Activated CD4-positive, alpha-beta T cell treated with anti-CD3 and anti-CD28 coated beads, Interleukin-2, amount 10 ng/mL, durations not matched to agents 24 days and 14 days (primary cell): ENCODE data around the gene NOC3L. TPM values are rescaled to one million over a fixed set of nuclear protein-coding genes. Genes with fewer than 3 reads are reported as not detected.
"Not testable (repeated sequence)": the region's sequence is repeated elsewhere in the genome, so short reads cannot be mapped to it uniquely, and the experiment has no call there.

ENCODE experiments used
- DNase-seq: peaks from one replicate; pipeline ENCODE4 v3.0.0; 2022
- H3K27ac Mint-ChIP-seq: one replicate; pipeline ENCODE4 v1.8.0; 2022; ENCODE audit warnings: mild to moderate bottlenecking, mixed read lengths
- H3K27me3 Mint-ChIP-seq: one replicate; pipeline ENCODE4 v1.8.0; 2022; ENCODE audit warnings: mixed read lengths
- H3K36me3 Mint-ChIP-seq: one replicate; pipeline ENCODE4 v1.8.0; 2022; ENCODE audit warnings: low read depth, mild to moderate bottlenecking, mixed read lengths
- H3K4me1 Mint-ChIP-seq: one replicate; pipeline ENCODE4 v1.8.0; 2021; ENCODE audit warnings: mixed read lengths
- H3K4me3 Mint-ChIP-seq: one replicate; pipeline ENCODE4 v1.8.0; 2022; ENCODE audit warnings: mild to moderate bottlenecking, moderate library complexity, mixed read lengths
- H3K9me3 Mint-ChIP-seq: one replicate; pipeline ENCODE4 v1.8.0; 2021; ENCODE audit warnings: mixed read lengths
- intact Hi-C: fragments of 100-400 bp; cut with micrococcal nuclease; formaldehyde crosslinking; loops from one replicate; pipeline ENCODE4 v1.15.1; 2023
- total RNA-seq: library from RNA; stranded (reverse); gene quantifications from 2 replicates; pipeline ENCODE4 v1.2.3, GENCODE V29; 2022

Gene NOC3L
- total RNA-seq, 1 donor from 2014 or later = 56.9 TPM

DNA sequence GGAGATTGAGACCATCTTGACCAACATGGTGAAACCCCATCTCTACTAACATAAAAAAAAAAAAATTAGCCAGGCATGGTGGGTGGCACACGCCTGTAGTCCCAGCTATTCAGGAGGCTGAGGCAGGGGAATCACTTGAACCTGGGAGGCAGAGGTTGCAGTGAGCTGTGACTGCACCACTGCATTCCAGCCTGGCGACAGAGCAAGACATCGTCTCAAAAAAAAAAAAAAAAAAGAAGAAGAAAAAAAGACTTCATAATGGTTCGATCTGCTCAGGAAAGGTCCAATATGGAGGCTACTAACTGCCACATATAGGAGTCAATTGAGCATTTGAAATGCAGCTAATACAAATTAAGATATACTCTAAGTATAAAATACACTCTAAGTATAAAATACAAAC, 12.2 kb downstream of the NOC3L start:
- H3K36me3 Mint-ChIP-seq = peaks cover 47% of the 10 kb centered on the region
- H3K4me1 Mint-ChIP-seq, H3K27ac Mint-ChIP-seq, intact Hi-C loops, DNase-seq, H3K4me3 Mint-ChIP-seq, H3K9me3 Mint-ChIP-seq, H3K27me3 Mint-ChIP-seq: not testable (repeated sequence)

DNA sequence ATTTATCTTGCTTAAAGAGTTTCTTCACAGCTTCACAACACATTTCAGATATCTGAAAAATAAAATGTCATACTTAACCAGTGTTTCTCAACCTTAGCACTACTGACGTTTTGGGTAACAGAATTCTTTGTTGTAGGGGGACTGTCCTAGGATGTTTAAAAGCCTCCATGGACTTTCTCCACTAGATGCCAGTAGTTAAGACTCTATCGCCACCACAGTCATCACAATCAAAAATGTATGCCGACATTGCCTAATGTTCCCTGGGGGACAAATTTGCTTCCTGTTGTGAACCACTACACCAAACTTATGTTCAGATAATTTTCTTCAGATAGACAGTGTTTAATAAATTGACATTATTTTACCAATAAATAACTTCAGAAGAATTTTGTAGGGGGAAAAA, 13.4 kb downstream of the NOC3L start:
- no peak for DNase-seq
- intact Hi-C loops = no loop called here
- Mint-ChIP-seq H3K36me3 (peaks cover 48% of the 10 kb centered on the region), H3K9me3 (no peaks in the 10 kb centered on the region), H3K27me3 (no peaks in the 10 kb centered on the region), H3K4me3 (no peak overlapping the region), H3K4me1 (no peaks in the 10 kb centered on the region), H3K27ac (no peak overlapping the region)

DNA sequence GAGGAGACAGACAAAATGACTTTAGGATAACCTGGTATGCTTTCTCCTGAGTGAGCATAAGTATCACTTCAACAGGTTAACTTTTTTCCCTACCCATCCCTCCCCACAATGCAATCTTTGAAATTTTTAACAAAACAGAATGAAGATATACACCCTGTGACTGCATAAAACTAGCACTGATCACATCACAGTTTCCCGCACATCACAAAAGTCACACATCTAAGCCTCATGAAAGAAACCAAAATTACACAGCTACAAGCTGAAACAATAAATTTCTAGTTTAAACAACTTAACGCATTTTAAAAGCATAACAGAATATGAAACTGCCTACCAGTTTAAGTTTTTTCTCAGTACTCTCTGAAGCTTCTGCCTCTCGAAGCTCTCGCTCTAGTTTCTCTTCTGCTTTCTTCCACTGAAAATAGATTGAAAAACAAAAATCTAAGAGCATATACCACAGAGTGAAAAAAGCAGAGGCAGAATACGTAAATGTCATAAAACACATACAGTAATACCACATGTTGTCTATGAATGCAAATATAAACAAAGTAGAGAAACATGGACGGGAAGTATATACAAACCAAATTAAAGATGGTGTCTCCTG, 18.1 kb downstream of the NOC3L start:
- Mint-ChIP-seq H3K27me3 (no peaks in the 10 kb centered on the region), H3K27ac (no peak overlapping the region), H3K36me3 (peaks cover 42% of the 10 kb centered on the region), H3K4me3 (no peak overlapping the region), H3K9me3 (no peaks in the 10 kb centered on the region), H3K4me1 (no peaks in the 10 kb centered on the region)
- intact Hi-C loops = no loop called here
- no peak for DNase-seq

DNA sequence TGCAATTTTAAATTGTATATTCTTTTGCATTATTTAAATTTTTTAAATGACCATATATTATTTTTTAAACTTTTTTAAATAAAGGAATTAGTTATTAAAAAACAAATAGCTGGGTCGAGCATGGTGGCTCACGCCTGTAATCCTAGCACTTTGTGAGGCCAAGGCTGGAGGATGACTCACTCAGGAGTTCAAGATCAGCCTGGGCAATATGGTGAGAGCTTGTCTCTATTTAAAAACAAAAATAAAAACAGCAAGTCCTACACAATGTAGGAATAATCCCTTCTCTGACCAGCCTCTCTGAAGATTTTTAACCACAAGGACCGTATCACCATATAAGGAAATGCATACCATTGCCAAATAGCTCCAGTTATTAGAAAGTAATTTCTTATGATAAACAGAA, 19.6 kb downstream of the NOC3L start:
- H3K4me1 Mint-ChIP-seq = no peaks in the 10 kb centered on the region
- no peaks in the 10 kb centered on the region for H3K9me3 Mint-ChIP-seq

DNA sequence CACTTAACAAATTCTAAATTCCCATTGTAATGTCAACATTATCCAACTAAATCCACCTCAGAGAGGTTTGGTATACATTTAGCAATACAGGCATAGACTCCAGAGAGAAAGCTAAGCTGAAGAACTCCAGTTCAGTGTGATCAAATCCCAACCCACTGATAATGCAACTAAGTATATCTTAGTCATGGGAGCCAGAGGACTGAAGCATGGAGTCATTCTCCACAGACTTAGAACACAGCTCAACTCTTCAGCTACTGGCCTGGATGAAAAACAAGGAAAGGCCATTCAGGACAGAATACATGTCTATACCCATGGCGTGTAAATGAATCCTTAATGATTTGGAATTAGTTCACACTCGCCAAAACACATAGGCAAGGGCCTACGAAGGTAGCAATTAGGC, 27.9 kb downstream of the NOC3L start:
- no peak overlapping the region for H3K27ac Mint-ChIP-seq
- peaks cover 2% of the 10 kb centered on the region for H3K4me1 Mint-ChIP-seq
- intact Hi-C loops = no loop called here
- peaks cover 3% of the 10 kb centered on the region for H3K9me3 Mint-ChIP-seq
- no peak overlapping the region for H3K4me3 Mint-ChIP-seq
- peaks cover 69% of the 10 kb centered on the region for H3K36me3 Mint-ChIP-seq
- DNase-seq = no peak
- no peaks in the 10 kb centered on the region for H3K27me3 Mint-ChIP-seq

More for the DNA sequence above, 19.6 kb downstream of the NOC3L start:
- Mint-ChIP-seq H3K36me3 (peaks cover 49% of the 10 kb centered on the region), H3K4me3 (no peak overlapping the region), H3K27me3 (no peaks in the 10 kb centered on the region), H3K27ac (no peak overlapping the region)
- intact Hi-C loops = no loop called here
- DNase-seq = no peak

DNA sequence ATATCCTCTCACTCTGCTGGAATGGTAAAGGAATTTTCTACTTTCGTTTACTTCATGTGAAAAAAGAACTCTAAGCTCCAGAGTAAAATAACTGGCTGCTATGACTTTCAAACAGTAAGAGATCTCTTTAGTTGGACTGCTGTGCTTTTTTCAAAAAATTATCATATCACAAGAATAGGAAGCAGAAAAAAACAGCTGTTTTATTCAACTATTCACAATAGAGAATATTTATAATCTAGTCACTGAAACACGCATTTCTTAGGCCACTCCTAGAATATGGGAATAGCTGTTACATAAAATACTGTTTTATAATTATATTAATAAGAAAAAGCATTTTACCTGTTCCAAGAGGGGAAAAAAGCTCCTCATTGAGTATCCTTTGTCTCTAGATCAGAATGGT, 29.7 kb downstream of the NOC3L start:
- H3K36me3 Mint-ChIP-seq = peaks cover 62% of the 10 kb centered on the region
- H3K27me3 Mint-ChIP-seq = no peaks in the 10 kb centered on the region
- DNase-seq = no peak
- H3K4me1 Mint-ChIP-seq = peaks cover 2% of the 10 kb centered on the region
- no peak overlapping the region for H3K4me3 Mint-ChIP-seq
- intact Hi-C loops = no loop called here
- H3K9me3 Mint-ChIP-seq = peaks cover 3% of the 10 kb centered on the region
- no peak overlapping the region for H3K27ac Mint-ChIP-seq

DNA sequence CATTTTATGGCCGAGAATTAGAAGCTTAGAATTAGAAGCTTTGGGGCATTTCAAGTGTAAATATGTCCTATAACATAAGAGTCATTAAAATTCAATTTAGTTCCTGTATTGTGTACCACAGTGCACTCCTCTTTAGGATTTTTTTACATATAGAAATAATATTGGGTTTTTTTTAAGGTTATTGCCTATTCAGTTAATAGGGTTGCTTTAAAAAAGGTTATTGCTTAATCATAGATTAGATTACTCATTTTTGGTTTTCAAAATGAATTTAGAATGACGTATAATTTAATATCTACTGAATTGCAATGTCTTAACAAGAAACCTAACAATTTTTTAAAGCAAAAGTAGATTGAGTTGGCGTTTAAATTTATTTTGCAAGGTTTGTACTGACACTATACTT, 34.1 kb downstream of the NOC3L start:
- H3K9me3 Mint-ChIP-seq = peaks cover 3% of the 10 kb centered on the region
- no peak for DNase-seq
- intact Hi-C loops = loop anchor here (10.0 kb wide), 1 partner anchor 434 kb away; the partner anchor contains the start of gene SLC35G1
- peaks cover 44% of the 10 kb centered on the region for H3K36me3 Mint-ChIP-seq
- H3K27me3 Mint-ChIP-seq = no peaks in the 10 kb centered on the region
- no peak overlapping the region for H3K4me3 Mint-ChIP-seq
- no peak overlapping the region for H3K27ac Mint-ChIP-seq
- H3K4me1 Mint-ChIP-seq = peaks cover 2% of the 10 kb centered on the region

DNA sequence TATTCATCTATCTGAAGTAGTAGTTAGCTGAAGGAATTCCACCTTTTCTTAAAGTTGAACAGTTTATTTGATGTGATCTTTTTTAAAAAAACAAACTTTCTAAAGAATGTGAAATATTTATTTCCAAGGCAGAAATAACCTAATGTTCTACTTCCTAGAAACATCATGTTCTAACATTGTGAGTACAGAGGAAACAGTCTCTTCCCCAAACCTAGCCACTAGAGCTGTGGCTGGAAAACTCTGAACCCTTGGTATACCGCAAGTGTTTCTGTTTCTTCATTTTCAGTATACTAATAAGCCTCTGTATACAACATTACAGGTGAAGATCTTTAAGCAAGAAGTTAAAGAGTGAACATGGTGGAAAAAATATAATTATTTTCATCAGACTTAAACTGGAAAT, 35.1 kb downstream of the NOC3L start:
- Mint-ChIP-seq H3K27ac (no peak overlapping the region), H3K36me3 (peaks cover 41% of the 10 kb centered on the region), H3K4me1 (peaks cover 2% of the 10 kb centered on the region), H3K27me3 (no peaks in the 10 kb centered on the region), H3K4me3 (no peak overlapping the region), H3K9me3 (peaks cover 3% of the 10 kb centered on the region)
- intact Hi-C loops = loop anchor here (10.0 kb wide), 1 partner anchor 433 kb away; the partner anchor contains the start of gene SLC35G1
- no peak for DNase-seq

DNA sequence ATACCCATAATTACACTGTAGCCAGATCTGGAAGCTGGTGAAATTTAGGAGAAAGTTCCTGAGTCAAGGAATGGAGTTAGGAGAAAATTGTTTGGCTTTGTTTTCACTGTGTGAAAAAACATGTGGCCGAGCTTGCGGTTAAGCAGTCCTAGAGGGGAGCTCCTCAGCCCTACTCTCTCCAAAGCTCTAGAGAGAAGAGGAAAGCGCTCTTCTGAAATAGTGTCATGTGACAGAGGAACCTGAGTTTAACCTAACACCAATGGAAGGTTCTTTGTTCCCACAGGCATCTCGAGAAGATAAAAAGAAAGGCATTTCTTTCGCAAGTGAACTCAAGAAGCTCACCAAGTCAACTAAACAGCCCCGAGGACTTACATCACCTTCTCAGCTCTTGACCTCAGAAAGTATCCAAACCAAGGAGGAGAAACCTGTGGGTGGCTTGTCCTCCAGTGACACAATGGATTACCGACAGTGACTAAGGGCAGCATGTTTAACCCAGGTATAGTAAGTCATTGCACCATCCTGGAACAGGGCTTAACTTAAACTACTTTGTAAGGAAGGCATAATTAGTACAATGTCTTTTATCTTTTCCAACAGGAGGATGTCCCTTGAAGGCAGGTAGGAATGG, 38.0 kb downstream of the NOC3L start:
- no peak for DNase-seq
- H3K9me3 Mint-ChIP-seq = no peaks in the 10 kb centered on the region
- no peak overlapping the region for H3K27ac Mint-ChIP-seq
- intact Hi-C loops = loop anchor here (5.0 to 10.0 kb wide), 3 partner anchors 38 to 502 kb away; partner anchors contain the start of genes NOC3L and SLC35G1
- no peak overlapping the region for H3K4me3 Mint-ChIP-seq
- H3K36me3 Mint-ChIP-seq = peaks cover 32% of the 10 kb centered on the region
- no peaks in the 10 kb centered on the region for H3K4me1 Mint-ChIP-seq
- no peaks in the 10 kb centered on the region for H3K27me3 Mint-ChIP-seq

DNA sequence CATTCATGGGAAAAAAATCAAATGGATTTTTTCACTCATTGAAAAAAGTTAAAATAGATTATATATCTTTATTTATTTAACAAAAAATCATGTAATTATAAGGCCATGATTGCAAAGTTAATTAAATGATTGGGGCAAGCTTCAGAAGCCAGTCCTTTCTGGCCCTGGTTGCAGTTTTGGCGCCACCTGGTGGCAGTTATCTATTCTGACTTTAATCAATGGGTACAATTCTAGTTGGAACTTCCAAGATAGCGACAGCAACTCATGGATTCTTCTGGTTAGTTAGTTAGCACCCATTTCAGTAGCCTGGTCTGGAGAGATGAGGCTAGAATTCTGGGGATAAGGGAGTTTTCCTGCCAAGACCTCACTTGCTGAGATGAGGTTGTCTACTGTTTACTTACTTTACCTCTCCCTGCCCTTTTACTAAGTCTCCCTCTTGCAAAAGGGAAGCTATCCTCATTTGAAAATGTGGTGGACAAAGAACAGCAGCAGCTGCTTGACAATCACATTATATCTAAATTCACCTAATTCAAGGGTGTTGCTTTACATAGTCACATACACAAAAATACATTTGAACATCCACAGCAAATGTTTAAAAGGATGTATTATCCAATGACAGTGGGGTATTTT, 42.3 kb downstream of the NOC3L start:
- DNase-seq = peak; percentile 88
- no peak overlapping the region for H3K27ac Mint-ChIP-seq
- H3K36me3 Mint-ChIP-seq = peaks cover 17% of the 10 kb centered on the region
- intact Hi-C loops = loop anchor here (1.0 to 10.0 kb wide), 4 partner anchors 40 to 498 kb away; partner anchors contain the start of genes NOC3L and SLC35G1
- no peaks in the 10 kb centered on the region for H3K27me3 Mint-ChIP-seq
- no peak overlapping the region for H3K4me3 Mint-ChIP-seq
- peaks cover 2% of the 10 kb centered on the region for H3K4me1 Mint-ChIP-seq
- no peaks in the 10 kb centered on the region for H3K9me3 Mint-ChIP-seq

DNA sequence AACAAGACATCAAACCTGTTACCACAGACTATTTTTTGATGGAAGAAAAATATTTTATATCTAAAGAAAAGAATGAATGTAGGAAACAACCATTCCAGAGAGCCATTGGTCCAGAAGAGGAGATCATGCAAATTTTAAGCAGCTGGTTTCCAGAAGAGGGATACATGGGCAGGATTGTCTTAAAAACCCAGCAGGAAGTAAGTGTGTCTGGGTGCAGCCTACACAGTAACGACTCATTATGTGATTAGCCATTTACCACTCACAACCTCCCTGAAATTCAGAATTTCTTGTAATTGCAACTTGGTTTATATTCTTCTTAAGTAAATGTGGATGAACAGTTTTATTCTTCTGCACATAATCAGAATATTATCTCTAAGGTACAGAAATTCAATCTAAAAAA, 46.2 kb downstream of the NOC3L start:
- Mint-ChIP-seq H3K9me3 (no peaks in the 10 kb centered on the region), H3K27ac (no peak overlapping the region), H3K4me1 (peaks cover 2% of the 10 kb centered on the region), H3K36me3 (peaks cover 2% of the 10 kb centered on the region), H3K27me3 (peaks cover under 1% of the 10 kb centered on the region), H3K4me3 (no peak overlapping the region)
- intact Hi-C loops = no loop called here
- no peak for DNase-seq

DNA sequence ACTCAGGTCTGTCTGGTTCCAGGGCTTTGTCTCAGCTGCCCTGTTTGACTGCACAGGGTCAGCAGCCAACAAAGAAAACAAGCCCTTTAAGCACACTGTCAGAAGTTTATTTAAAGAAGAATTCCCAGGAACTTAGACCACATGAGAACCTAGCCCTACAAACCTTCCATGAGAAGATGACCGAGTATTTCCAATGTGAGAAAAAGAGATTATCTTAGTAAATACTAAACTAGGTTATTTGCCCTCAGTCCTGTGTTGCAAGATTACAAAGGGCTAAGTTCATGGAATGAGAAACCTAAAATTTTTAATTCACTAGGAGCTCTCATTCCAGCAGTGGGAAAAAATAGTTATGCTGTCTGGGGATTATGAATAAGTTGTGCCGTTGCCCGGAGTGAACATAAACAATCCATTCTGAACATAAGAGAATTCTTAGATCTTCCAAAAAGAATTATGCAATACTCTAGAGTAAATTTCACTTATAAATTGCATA, 46.7 kb downstream of the NOC3L start:
- Mint-ChIP-seq H3K27me3 (peaks cover 2% of the 10 kb centered on the region), H3K9me3 (no peaks in the 10 kb centered on the region), H3K36me3 (peaks cover 2% of the 10 kb centered on the region), H3K4me3 (no peak overlapping the region), H3K4me1 (peaks cover 2% of the 10 kb centered on the region), H3K27ac (no peak overlapping the region)
- intact Hi-C loops = no loop called here
- no peak for DNase-seq

DNA sequence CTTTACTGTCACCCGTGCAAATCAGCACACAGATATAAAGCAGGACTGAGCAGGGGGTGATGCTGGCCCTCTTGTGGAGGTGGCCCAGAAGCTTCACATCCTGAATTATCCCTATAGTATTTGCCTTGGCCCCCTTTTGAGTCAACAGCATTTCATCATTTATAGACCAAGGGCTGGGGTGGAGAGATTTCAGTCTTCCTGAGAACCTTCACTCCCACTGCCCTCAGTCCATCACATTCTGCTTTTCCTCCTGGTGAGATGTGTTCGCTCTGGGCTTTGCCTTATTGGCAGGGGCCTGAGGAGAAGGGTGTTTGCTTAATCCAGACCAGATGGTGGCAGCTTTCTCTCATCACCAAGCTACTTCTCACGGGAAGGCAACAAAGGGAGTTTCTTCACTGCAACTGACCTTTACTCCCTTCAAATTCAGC, 47.7 kb downstream of the NOC3L start:
- no peak for DNase-seq
- no peaks in the 10 kb centered on the region for H3K9me3 Mint-ChIP-seq
- intact Hi-C loops = no loop called here
- peaks cover 2% of the 10 kb centered on the region for H3K4me1 Mint-ChIP-seq
- H3K4me3 Mint-ChIP-seq = no peak overlapping the region
- H3K27ac Mint-ChIP-seq = no peak overlapping the region
- peaks cover 2% of the 10 kb centered on the region for H3K27me3 Mint-ChIP-seq
- no peaks in the 10 kb centered on the region for H3K36me3 Mint-ChIP-seq

DNA sequence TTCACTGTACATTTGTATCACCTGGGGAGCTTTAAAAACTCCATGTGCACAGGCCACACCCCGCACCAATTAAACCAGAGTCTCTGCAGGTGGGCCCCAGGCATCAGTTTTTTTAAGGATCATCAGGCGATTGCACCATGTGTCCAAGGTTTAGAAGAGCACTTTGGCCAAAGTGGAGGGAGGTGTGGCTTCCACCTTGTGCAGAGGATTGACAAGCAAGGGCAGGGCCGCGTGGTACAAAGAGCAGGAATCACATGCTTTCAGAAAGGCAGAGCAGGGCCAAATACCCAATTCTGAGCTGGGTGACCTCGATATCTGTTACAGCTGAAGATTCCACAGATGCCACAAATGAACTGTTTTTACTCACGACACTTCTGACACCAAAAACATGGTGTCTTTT, 52.4 kb downstream of the NOC3L start:
- Mint-ChIP-seq H3K4me1 (no peaks in the 10 kb centered on the region), H3K27ac (no peak overlapping the region), H3K27me3 (peaks cover 18% of the 10 kb centered on the region), H3K4me3 (no peak overlapping the region), H3K9me3 (no peaks in the 10 kb centered on the region), H3K36me3 (no peaks in the 10 kb centered on the region)
- intact Hi-C loops = no loop called here
- no peak for DNase-seq
